ENCODE data around the gene MYCT1.

Gene MYCT1

GRCh38 chr6:152723398-152723797, 25.7 kb downstream of the MYCT1 start:
- no peak for DNase-seq (ENCODE audit: low read depth in 2 of 2)

- no peak for DNase-seq (ENCODE audit: low read depth in 2 of 2)
Measured at GRCh38 chr6:152726313-152726712, 28.6 kb downstream of the MYCT1 start.

- no peak for DNase-seq (ENCODE audit: low read depth in 2 of 2)
Measured at GRCh38 chr6:152727507-152727906, 29.8 kb downstream of the MYCT1 start.

- DNase-seq (ENCODE audit: low read depth in 2 of 2) = no peak
Measured at GRCh38 chr6:152734630-152735029, 36.9 kb downstream of the MYCT1 start.

- no peak for DNase-seq (ENCODE audit: low read depth in 2 of 2)
Measured at GRCh38 chr6:152736687-152737273, 39.1 kb downstream of the MYCT1 start.

GRCh38 chr6:152745509-152746171, 47.9 kb downstream of the MYCT1 start:
- DNase-seq (ENCODE audit: low read depth in 2 of 2) = no peak

- no peak for DNase-seq (ENCODE audit: low read depth in 2 of 2)
Measured at GRCh38 chr6:152746172-152746553, 48.5 kb downstream of the MYCT1 start.

GRCh38 chr6:152748843-152749242, 51.1 kb downstream of the MYCT1 start:
- DNase-seq (ENCODE audit: low read depth in 2 of 2) = no peak

- DNase-seq (ENCODE audit: low read depth in 2 of 2) = no peak
Measured at GRCh38 chr6:152749336-152749735, 51.6 kb downstream of the MYCT1 start.

- no peak for DNase-seq (ENCODE audit: low read depth in 2 of 2)
Measured at GRCh38 chr6:152750694-152751093, 53.0 kb downstream of the MYCT1 start, which contains the start of gene VIP. TSS of gene VIP (plus strand) at chr6:152750797. CDS start at chr6:152752178, 1,381 bp downstream.

- no peak for DNase-seq (ENCODE audit: low read depth in 2 of 2)
Measured at GRCh38 chr6:152765331-152765730, 67.6 kb downstream of the MYCT1 start.

- no peak for DNase-seq (ENCODE audit: low read depth in 2 of 2)
Measured at GRCh38 chr6:152769159-152769558, 71.5 kb downstream of the MYCT1 start.

GRCh38 chr6:152769993-152770392, 72.3 kb downstream of the MYCT1 start:
- DNase-seq (ENCODE audit: low read depth in 2 of 2) = no peak

- no peak for DNase-seq (ENCODE audit: low read depth in 2 of 2)
Measured at GRCh38 chr6:152771061-152771687, 73.5 kb downstream of the MYCT1 start.
